ENCODE results near the gene CCDC191. TPM values are rescaled to one million over a fixed set of nuclear protein-coding genes. Genes with fewer than 3 reads are reported as not detected.

Gene CCDC191
- total RNA-seq, 1 donor from 2014 or later = 4.3 TPM

- TF ChIP-seq CTCF (IDR thresholded peaks at IDR 0.05) = no peak
- Mint-ChIP-seq H3K4me1 (ENCODE audit: unreplicated experiment) (peaks cover 3% of the 10 kb centered on the region), H3K9me3 (ENCODE audit: unreplicated experiment) (no peaks in the 10 kb centered on the region), H3K27me3 (ENCODE audit: unreplicated experiment) (no peaks in the 10 kb centered on the region), H3K36me3 (ENCODE audit: unreplicated experiment) (peaks cover 38% of the 10 kb centered on the region), H3K4me3 (ENCODE audit: unreplicated experiment) (no peak overlapping the region), H3K27ac (ENCODE audit: unreplicated experiment) (no peak overlapping the region)
- no peak for DNase-seq (ENCODE audit: extremely low spot score, unreplicated experiment)
Observed at GRCh38 chr3:114079761-114080160, 23.4 kb upstream of the CCDC191 start.

- no peak overlapping the region for H3K4me3 Mint-ChIP-seq (ENCODE audit: unreplicated experiment)
- H3K27ac Mint-ChIP-seq (ENCODE audit: unreplicated experiment) = no peak overlapping the region
- H3K4me1 Mint-ChIP-seq (ENCODE audit: unreplicated experiment) = peaks cover 3% of the 10 kb centered on the region
- no peak for DNase-seq (ENCODE audit: extremely low spot score, unreplicated experiment)
- H3K36me3 Mint-ChIP-seq (ENCODE audit: unreplicated experiment) = peaks cover 45% of the 10 kb centered on the region
- H3K27me3 Mint-ChIP-seq (ENCODE audit: unreplicated experiment) = no peaks in the 10 kb centered on the region
- H3K9me3 Mint-ChIP-seq (ENCODE audit: unreplicated experiment) = no peaks in the 10 kb centered on the region
- no peak for TF ChIP-seq CTCF (IDR thresholded peaks at IDR 0.05)
Observed at GRCh38 chr3:114078126-114078525, 21.8 kb upstream of the CCDC191 start.

GRCh38 chr3:114076711-114077110 lies 20.4 kb upstream of the CCDC191 start:
- no peak for TF ChIP-seq CTCF (IDR thresholded peaks at IDR 0.05)
- peaks cover 4% of the 10 kb centered on the region for H3K4me1 Mint-ChIP-seq (ENCODE audit: unreplicated experiment)

GRCh38 chr3:114071786-114072185 lies 15.5 kb upstream of the CCDC191 start:
- no peak for DNase-seq (ENCODE audit: extremely low spot score, unreplicated experiment)
- Mint-ChIP-seq H3K27ac (ENCODE audit: unreplicated experiment) (peak overlapping the region; percentile 27), H3K9me3 (ENCODE audit: unreplicated experiment) (peaks cover 5% of the 10 kb centered on the region), H3K4me3 (ENCODE audit: unreplicated experiment) (no peak overlapping the region), H3K36me3 (ENCODE audit: unreplicated experiment) (peaks cover 45% of the 10 kb centered on the region), H3K4me1 (ENCODE audit: unreplicated experiment) (peaks cover 4% of the 10 kb centered on the region), H3K27me3 (ENCODE audit: unreplicated experiment) (no peaks in the 10 kb centered on the region)
- TF ChIP-seq CTCF (IDR thresholded peaks at IDR 0.05) = no peak

More at GRCh38 chr3:114076711-114077110, 20.4 kb upstream of the CCDC191 start:
- H3K9me3 Mint-ChIP-seq (ENCODE audit: unreplicated experiment) = no peaks in the 10 kb centered on the region
- no peak for DNase-seq (ENCODE audit: extremely low spot score, unreplicated experiment)
- H3K36me3 Mint-ChIP-seq (ENCODE audit: unreplicated experiment) = peaks cover 46% of the 10 kb centered on the region
- no peak overlapping the region for H3K27ac Mint-ChIP-seq (ENCODE audit: unreplicated experiment)
- H3K27me3 Mint-ChIP-seq (ENCODE audit: unreplicated experiment) = no peaks in the 10 kb centered on the region
- no peak overlapping the region for H3K4me3 Mint-ChIP-seq (ENCODE audit: unreplicated experiment)

GRCh38 chr3:114068336-114068735 lies 12.0 kb upstream of the CCDC191 start:
- Mint-ChIP-seq H3K4me1 (ENCODE audit: unreplicated experiment) (peaks cover 6% of the 10 kb centered on the region), H3K9me3 (ENCODE audit: unreplicated experiment) (peaks cover 5% of the 10 kb centered on the region), H3K27ac (ENCODE audit: unreplicated experiment) (no peak overlapping the region), H3K36me3 (ENCODE audit: unreplicated experiment) (peaks cover 32% of the 10 kb centered on the region), H3K4me3 (ENCODE audit: unreplicated experiment) (no peak overlapping the region), H3K27me3 (ENCODE audit: unreplicated experiment) (no peaks in the 10 kb centered on the region)
- no peak for TF ChIP-seq CTCF (IDR thresholded peaks at IDR 0.05)
- no peak for DNase-seq (ENCODE audit: extremely low spot score, unreplicated experiment)

Data from osteocyte (in vitro differentiated cells).